ENCODE results near the gene PRIM2.
"Not testable (repeated sequence)": the region's sequence is repeated elsewhere in the genome, so short reads cannot be mapped to it uniquely, and the experiment has no call there.

PRIM2 gene

GRCh38 chr6:57317060-57317943 is at the start of gene PRIM2:
PRIM2 (plus strand) TSS chr6:57317630; CDS start chr6:57318446, 816 bp downstream.
- DNase-seq, result peak; percentile 64

- DNase-seq, result no peak
These were observed 49.2 kb upstream of the PRIM2 start for GRCh38 chr6:57268294-57268640.

GRCh38 chr6:57274113-57274824 is 43.2 kb upstream of the PRIM2 start:
- not testable (repeated sequence) for DNase-seq

- no peak for DNase-seq
These were observed 42.0 kb upstream of the PRIM2 start for GRCh38 chr6:57275384-57275783.

DNA sequence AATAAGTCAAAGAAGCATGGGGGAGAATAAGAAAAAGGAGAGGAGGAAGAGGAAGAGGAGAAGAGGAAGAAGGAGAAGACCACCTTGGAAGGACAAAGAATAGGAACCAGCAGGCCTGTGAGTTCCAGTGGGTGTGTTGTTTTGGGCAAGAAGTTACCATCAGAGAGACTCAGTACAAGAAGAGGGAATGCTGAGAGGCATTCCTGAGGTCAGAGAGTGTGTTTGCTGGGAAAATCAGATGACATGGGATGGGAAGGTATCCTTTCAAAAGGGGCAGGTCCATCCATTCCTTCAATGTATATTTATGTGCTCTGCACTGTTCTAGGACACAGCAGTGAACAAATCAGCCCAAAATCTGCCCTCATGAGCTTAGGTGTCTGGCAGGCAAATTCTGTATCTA is 40.5 kb upstream of the PRIM2 start:
- DNase-seq, result no peak

GRCh38 chr6:57278570-57278969 is 38.9 kb upstream of the PRIM2 start:
- no peak for DNase-seq

DNA sequence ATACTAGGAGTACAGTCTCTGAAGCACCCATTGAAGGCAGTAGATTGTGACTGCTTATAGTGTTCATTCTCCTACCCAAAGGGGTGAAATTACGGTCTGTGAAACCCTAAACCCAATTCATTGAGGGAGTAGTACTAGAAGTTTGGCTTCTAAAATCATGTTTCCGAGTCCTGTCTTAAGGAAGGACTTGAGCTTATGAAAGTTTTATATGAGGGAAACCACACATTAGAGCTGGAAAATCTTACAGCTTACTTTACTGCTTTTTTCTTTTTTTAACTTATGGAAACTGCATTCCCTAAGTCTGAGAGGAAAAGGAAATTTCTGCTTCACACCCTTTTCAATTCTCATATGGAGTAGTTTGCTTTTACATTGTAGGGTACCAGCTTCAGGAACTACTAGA is 38.4 kb upstream of the PRIM2 start:
- no peak for DNase-seq

DNA sequence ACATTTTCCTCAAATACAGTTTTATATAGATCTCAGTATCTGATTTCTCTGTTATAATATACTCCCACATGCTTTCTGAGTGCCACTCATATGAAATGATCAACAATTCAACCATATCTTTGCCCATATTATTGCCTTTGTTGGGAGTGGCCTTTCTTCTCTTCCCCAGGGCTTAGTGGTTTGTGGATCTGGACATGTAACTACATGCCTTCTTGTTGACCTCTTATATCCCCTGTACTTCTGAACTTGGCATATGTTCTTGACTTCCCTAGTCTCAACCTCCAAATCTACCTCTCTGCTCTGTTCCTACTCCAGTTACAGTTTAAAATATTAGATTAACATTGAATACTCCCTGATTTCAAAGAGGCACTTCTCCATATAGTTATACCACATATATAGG is 34.3 kb upstream of the PRIM2 start:
- no peak for DNase-seq

- DNase-seq, result no peak
These were observed 33.4 kb upstream of the PRIM2 start for GRCh38 chr6:57283911-57284455.

DNA sequence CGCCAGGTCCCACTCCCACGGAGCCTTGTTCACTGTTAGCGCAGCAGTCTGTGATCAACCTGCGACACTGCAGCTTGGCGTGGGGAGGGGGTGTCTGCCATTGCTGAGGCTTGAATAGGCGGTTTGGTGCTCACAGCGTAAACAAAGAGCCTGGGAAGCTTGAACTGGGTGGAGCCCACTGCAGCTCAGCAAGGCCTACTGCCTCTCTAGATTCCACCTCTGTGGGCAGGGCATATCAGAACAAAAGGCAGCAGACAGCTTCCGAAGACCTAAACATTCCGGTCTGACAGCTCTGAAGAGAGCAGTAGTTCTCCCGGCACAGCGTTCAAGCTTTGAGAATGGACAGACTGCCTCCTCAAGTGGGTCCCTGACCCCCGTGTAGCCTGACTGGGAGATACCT is 29.3 kb upstream of the PRIM2 start:
- peak; percentile 70 for DNase-seq

DNA sequence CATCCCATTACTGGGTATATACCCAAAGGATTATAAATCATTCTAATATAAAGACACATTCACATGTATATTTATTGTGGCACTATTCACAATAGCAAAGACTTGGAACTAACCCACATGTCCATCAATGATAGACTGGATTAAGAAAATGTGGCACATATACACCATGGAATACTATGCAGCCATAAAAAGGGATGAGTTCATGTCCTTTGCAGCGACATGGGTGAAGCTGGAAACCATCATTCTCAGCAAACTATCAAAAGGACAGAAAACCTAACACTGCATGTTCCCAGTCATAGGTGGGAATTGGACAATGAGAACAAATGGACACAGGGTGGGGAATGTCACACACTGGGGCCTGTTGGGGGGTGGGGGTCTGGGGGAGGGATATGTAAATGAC is 24.0 kb upstream of the PRIM2 start:
- not testable (repeated sequence) for DNase-seq

GRCh38 chr6:57294862-57295445 is 22.5 kb upstream of the PRIM2 start:
- no peak for DNase-seq

DNA sequence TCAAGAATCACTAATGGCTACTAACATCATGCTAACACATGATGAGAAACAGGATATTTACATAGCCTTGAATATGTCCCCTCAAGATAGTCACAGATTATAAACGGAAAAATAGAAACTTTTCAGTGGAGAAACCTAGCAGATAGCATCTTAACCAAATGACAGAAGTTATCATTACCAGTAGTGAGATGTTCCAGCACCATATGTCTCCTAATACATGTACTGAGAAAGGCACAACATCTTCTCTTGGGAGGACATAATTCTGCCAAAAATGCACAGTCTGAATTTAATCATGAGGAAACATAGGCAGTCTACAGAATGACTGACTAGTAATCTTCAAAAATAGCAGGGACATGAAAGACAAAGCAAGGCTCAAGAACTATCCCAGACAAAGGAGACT is 19.9 kb upstream of the PRIM2 start:
- no peak for DNase-seq

DNA sequence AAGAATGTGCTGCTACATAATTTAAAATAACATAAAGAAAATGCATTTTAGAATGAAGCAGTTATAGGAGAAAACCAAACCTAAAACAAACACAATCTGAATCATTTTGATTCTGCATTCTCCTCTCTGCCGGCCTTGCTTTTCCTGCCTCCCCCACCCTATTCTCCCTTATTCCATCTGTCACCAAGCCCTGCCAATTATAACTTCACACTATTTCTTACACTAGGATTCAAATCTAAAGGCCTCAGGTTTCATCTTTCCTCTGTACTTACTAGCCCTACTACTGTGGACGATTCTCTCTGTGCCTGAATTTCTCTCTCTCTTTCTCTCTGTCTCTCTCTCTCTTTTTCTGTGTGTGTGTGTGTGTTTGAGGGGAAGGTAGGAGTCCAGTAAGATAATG is 18.7 kb upstream of the PRIM2 start:
- DNase-seq, result no peak

DNA sequence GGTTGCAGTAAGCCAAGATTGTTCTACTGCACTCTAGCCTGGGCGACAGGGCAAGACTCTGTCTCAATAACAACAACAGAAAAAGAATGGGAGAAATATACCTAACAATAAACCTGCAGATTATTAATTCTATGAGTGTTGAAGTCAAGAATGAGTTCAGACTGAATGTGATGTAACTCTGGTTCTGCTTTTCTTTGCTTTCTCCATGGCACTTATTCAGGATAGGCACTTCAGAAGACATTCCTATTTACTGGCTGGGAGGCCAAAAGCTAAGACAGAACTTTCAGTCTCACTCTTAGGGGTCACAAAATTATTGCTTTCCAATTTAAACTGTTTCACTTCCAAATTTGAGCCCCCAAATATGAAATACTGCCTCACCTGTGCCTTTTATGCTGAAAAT is 15.7 kb upstream of the PRIM2 start:
- no peak for DNase-seq

- peak; percentile 26 for DNase-seq
These were observed 15.0 kb upstream of the PRIM2 start for GRCh38 chr6:57302477-57302876.

DNA sequence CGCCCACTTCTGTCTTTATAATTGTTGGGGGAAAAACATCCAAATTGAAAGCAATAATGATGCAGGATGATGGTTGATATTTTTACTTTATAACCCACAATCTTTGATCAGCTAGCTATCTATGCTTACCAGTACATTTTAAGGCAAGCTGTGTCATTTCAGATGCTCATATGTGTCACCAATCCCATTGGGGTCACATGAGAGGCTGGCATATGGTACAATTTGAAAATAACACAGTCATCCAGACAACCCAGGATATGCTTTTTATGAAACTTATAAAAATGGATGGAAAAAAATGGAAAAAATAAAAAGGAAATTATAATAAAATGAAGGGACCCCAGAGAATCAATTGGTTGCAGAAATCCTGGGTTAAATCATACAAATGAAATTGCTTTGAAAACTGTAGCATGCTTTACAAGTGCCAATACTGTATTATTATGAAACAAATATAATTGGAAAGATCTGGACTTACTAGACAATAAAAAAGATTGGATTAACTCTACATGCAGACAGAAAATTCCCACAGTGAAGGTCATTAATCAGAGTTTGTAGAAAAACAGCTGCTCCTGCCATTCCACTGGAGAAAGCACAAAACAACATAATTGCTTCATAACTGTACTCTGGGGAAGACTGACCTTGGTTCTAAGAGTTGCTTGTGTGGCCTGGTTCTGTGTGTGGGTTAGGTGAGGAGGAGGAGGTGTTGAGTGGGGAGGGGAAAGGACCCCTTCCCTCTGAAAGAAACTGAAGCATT is 13.3 kb upstream of the PRIM2 start:
- no peak for DNase-seq

GRCh38 chr6:57305107-57305506 is 12.3 kb upstream of the PRIM2 start:
- no peak for DNase-seq

- DNase-seq, result no peak
These were observed 11.7 kb upstream of the PRIM2 start for GRCh38 chr6:57305761-57306160.

GRCh38 chr6:57306273-57306672 is 11.2 kb upstream of the PRIM2 start:
- DNase-seq, result no peak

DNA sequence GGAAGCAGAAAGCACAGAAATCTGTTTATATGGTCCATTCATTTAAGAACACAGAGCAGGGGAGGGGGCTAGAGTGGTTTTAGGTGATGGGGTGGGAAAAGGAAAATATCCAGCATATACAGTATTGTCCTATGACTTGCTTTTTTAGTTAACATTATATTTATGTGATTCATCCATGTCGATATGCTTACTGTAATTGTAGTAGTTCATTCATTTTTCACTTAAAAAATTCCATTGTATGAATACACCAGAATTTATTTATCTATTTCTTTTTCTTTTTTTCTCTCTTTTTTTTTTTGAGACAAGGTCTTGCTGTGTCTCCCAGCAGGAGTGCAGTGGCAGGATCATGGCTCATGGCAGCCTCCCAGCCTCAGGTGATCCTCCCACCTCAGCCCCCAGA is 9.6 kb upstream of the PRIM2 start:
- DNase-seq, result no peak

DNA sequence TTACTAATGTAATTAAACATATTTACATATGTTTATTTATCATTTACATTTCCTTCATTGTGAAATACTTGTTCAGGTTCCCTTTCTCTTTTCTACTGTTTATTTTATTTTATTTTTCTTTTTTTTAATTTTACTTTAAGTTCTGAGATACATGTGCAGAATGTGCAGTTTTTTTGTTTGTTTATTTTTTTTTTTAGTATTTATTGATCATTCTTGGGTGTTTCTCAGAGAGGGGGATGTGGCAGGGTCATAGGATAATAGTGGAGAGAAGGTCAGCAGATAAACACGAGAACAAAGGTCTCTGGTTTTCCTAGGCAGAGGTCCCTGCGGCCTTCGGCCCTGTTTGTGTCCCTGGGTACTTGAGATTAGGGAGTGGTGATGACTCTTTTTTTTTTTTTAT is 8.7 kb upstream of the PRIM2 start:
- not testable (repeated sequence) for DNase-seq
